Transverse colon (tissue), 4 donors: Measurements from ENCODE around the gene CFAP119. TPM values are rescaled to one million over a fixed set of nuclear protein-coding genes. Genes with fewer than 3 reads are reported as not detected.

Source experiments
- DNase-seq: peaks from one replicate; pipeline ENCODE4 v3.0.0-alpha.2; 2019
- H3K27ac ChIP-seq, 4 donors: fragments of 200-600 bp; sonication (generic); 2 replicates each; pipeline ENCODE4 v1.5.1; 2016 to 2018; ENCODE audit warnings: inconsistent platforms in 4 of 4
- H3K27me3 ChIP-seq: fragments of 200-600 bp; sonication (generic); 2 replicates; pipeline ENCODE4 v1.5.1; 2017; ENCODE audit warnings: inconsistent platforms
- H3K36me3 ChIP-seq, 4 donors: fragments of 200-600 bp; sonication (generic); 2 replicates each; pipeline ENCODE4 v1.5.1; 2017 to 2019; ENCODE audit warnings: inconsistent platforms in 4 of 4
- H3K4me1 ChIP-seq, 4 donors: fragments of 200-600 bp; sonication (generic); 2 replicates each; pipeline ENCODE4 v1.5.1; 2017 to 2020; ENCODE audit warnings: inconsistent platforms in 4 of 4
- H3K4me3 ChIP-seq, 4 donors: fragments of 200-600 bp; sonication (generic); 1 replicate in 1 of 4; 2 replicates in 3 of 4; pipeline versions ENCODE4 v1.5.1 to v1.6.1; 2017 to 2019; ENCODE audit warnings: inconsistent platforms in 4 of 4
- H3K9me3 ChIP-seq, 2 donors: fragments of 200-600 bp; sonication (generic); 2 replicates each; pipeline ENCODE4 v1.5.1; 2017 to 2019; ENCODE audit warnings: inconsistent platforms in 2 of 2
- CTCF ChIP-seq, 5 experiments: fragments of 200-600 bp in 3 of 5; fragments of 450-650 bp in 2 of 5; sonication (generic) in 3 of 5; IDR thresholded peaks; 1 replicate in 2 of 5; 2 replicates in 3 of 5; pipeline ENCODE4 v1.5.1; 2016 to 2017; ENCODE audit warnings: antibody characterized with exemption in 5 of 5, inconsistent platforms in 3 of 5, mild to moderate bottlenecking in 2 of 5, moderate library complexity in 1 of 5
- EP300 ChIP-seq: sonication (generic); formaldehyde crosslinking; IDR thresholded peaks from one replicate; pipeline ENCODE4 v1.6.1; 2017; ENCODE audit warnings: antibody characterized with exemption, low read depth
- POLR2A ChIP-seq: fragments of 450-650 bp; IDR thresholded peaks from one replicate; pipeline ENCODE4 v1.6.1; 2016; ENCODE audit warnings: antibody characterized with exemption, mild to moderate bottlenecking, moderate library complexity
- POLR2AphosphoS5 ChIP-seq, 3 donors: sonication (generic); formaldehyde crosslinking; IDR thresholded peaks; one replicate each; pipeline ENCODE4 v1.6.1; 2016; ENCODE audit warnings: antibody characterized with exemption in 3 of 3
- WGBS, 2 donors: methylation state at CpG; one replicate each; pipeline ENCODE4 v1.1.5; 2018; ENCODE audit warnings: low coverage in 1 of 2; 5-methylcytosine and 5-hydroxymethylcytosine counted together
- in situ Hi-C, 4 donors: fragments of 200-750 bp; cut with MboI; loops; one replicate each; pipeline versions ENCODE4 v1.15.0 to v1.15.1; 2017; ENCODE audit warnings: low sequenced_read_pairs in 3 of 4, low pct_ligation_motif_present in 1 of 4, low pct_unique_long_range_greater_than_20kb in 1 of 4
- intact Hi-C: fragments of 100-400 bp; cut with DNase I; formaldehyde crosslinking; loops from one replicate; pipeline ENCODE4 v1.15.1; 2023; ENCODE audit warnings: low total_unique reads
- total RNA-seq, 4 donors: library from RNA; depleted of rRNA; stranded (reverse); fragments of >200 nt; gene quantifications; one replicate each; pipeline ENCODE4 v1.1.0, GENCODE V29; 2016

Gene CFAP119
- total RNA-seq, 4 donors from 2014 or later: 3.3 to 15.5 (median 6.0) TPM

GRCh38 chr16:30755955-30756780, 5.7 kb downstream of the CFAP119 start:
- intact Hi-C loops (no loop called here), in situ Hi-C loops (no loop called here)
- 92% methylated on average over 20 of the region's 20 CpGs; no CpG with 5 or more reads in 1 of the 2 donors for WGBS, 2 donors
- Histone ChIP-seq H3K27me3 (no peaks in the 10 kb centered on the region), H3K9me3 (no peaks in the 10 kb centered on the region), H3K36me3 (peaks cover 0 to 16% (median 6%) of the 10 kb centered on the region in 4 donors), H3K27ac (no peak overlapping the region), H3K4me3 (no peak overlapping the region), H3K4me1 (peaks cover 4 to 9% (median 7%) of the 10 kb centered on the region in 4 donors)
- DNase-seq: no peak
- TF ChIP-seq POLR2A (no peak), CTCF (IDR thresholded peaks at IDR 0.05) (no peak), EP300 (no peak), POLR2AphosphoS5 (IDR thresholded peaks at IDR 0.05) (no peak)

GRCh38 chr16:30753596-30753995, 8.3 kb downstream of the CFAP119 start:
- Histone ChIP-seq H3K4me1 (peaks cover 0 to 7% (median 7%) of the 10 kb centered on the region in 4 donors), H3K27me3 (no peaks in the 10 kb centered on the region), H3K9me3 (no peaks in the 10 kb centered on the region), H3K27ac (no peak overlapping the region), H3K4me3 (no peak overlapping the region), H3K36me3 (peaks cover 0 to 19% (median 7%) of the 10 kb centered on the region in 4 donors)
- in situ Hi-C loops (no loop called here), intact Hi-C loops (no loop called here)
- TF ChIP-seq CTCF (IDR thresholded peaks at IDR 0.05) (no peak), POLR2A (no peak), POLR2AphosphoS5 (IDR thresholded peaks at IDR 0.05) (no peak), EP300 (no peak)
- WGBS, 2 donors: 84 to 100% methylated on average over 1 to 4 of the region's 4 CpGs
- no peak for DNase-seq

GRCh38 chr16:30750876-30751465, 10.9 kb downstream of the CFAP119 start:
- H3K27me3 ChIP-seq: no peaks in the 10 kb centered on the region
- TF ChIP-seq POLR2AphosphoS5 (IDR thresholded peaks at IDR 0.05): no peak
- TF ChIP-seq EP300: no peak
- TF ChIP-seq CTCF (IDR thresholded peaks at IDR 0.05): no peak
- no peak for TF ChIP-seq POLR2A
- H3K4me3 ChIP-seq: no peak overlapping the region
- in situ Hi-C loops (no loop called here), intact Hi-C loops (no loop called here)
- H3K36me3 ChIP-seq: peaks cover 0 to 19% (median 7%) of the 10 kb centered on the region in 4 donors
- no peaks in the 10 kb centered on the region for H3K9me3 ChIP-seq
- H3K4me1 ChIP-seq: peaks cover 0 to 25% (median 16%) of the 10 kb centered on the region in 4 donors
- WGBS, 2 donors: 93 to 100% methylated on average over 2 to 20 of the region's 20 CpGs
- DNase-seq: no peak
- no peak overlapping the region for H3K27ac ChIP-seq

GRCh38 chr16:30750201-30750600, 11.7 kb downstream of the CFAP119 start:
- Histone ChIP-seq H3K27me3 (no peaks in the 10 kb centered on the region), H3K36me3 (peaks cover 0 to 19% (median 7%) of the 10 kb centered on the region in 4 donors), H3K4me1 (peaks cover 0 to 31% (median 19%) of the 10 kb centered on the region in 4 donors), H3K9me3 (no peaks in the 10 kb centered on the region), H3K4me3 (no peak overlapping the region), H3K27ac (no peak overlapping the region)
- DNase-seq: no peak
- in situ Hi-C loops (no loop called here), intact Hi-C loops (no loop called here)
- whole genome bisulfite sequencing, 2 donors: 86% methylated on average over 4 of the region's 4 CpGs; no CpG with 5 or more reads in 1 of the 2 donors
- no peak for TF ChIP-seq POLR2A
- TF ChIP-seq CTCF (IDR thresholded peaks at IDR 0.05): no peak
- no peak for TF ChIP-seq POLR2AphosphoS5 (IDR thresholded peaks at IDR 0.05)
- TF ChIP-seq EP300: no peak
